ENCODE data around the gene PTPRN2.

DNA sequence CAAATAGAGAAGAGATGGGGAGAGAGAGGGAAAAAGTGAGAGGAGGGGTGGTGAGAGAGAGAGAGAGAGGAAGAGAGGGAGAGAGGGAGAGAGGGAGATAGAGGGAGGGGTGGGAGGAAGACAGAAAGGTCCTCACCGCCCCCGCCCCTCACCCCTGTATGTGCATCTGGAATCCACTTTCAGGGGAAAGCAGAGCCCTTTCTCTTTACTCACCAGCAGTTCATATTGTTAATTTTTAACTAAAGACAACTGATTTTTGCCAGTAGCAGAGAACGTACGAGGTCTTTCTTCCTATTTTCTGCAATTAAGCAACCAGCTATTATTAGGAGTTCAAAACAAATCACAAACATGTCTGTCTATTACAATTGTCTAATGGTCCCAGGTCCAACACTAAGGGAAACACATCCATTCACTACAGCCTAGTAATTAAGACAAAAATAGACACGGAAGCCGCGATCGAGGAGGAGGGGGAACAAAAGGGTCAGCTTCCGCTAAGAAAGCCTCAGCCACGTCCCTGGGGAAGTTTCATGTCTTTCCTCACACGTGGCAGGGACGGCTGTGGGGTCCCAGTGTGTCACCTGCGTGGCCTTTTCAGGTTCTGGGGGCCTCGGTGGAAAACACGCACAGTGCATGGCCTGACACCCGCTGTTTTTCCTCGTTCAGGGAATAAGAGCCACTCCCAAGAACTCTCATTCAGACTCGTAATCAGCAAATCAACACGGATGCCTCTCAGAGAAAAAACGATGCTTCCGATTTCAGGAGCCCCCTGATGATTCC is 572.0 kb downstream of the PTPRN2 start:
- TF ChIP-seq, protein P1, sequence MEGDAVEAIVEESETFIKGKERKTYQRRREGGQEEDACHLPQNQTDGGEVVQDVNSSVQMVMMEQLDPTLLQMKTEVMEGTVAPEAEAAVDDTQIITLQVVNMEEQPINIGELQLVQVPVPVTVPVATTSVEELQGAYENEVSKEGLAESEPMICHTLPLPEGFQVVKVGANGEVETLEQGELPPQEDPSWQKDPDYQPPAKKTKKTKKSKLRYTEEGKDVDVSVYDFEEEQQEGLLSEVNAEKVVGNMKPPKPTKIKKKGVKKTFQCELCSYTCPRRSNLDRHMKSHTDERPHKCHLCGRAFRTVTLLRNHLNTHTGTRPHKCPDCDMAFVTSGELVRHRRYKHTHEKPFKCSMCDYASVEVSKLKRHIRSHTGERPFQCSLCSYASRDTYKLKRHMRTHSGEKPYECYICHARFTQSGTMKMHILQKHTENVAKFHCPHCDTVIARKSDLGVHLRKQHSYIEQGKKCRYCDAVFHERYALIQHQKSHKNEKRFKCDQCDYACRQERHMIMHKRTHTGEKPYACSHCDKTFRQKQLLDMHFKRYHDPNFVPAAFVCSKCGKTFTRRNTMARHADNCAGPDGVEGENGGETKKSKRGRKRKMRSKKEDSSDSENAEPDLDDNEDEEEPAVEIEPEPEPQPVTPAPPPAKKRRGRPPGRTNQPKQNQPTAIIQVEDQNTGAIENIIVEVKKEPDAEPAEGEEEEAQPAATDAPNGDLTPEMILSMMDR (conservative IDR thresholded peaks at IDR 0.05; ENCODE audit: low read length) = no peak
- no peak for TF ChIP-seq EZH2phosphoT487 (IDR thresholded peaks at IDR 0.05; ENCODE audit: borderline replicate concordance, low read depth, low read length)

Data from OCI-LY7 (cell line).